Endometrial microvascular endothelial cells (primary cell): Measurements from ENCODE around the gene SYPL1. TPM values are rescaled to one million over a fixed set of nuclear protein-coding genes. Genes with fewer than 3 reads are reported as not detected.

ENCODE experiments used
- in situ Hi-C: cut with HindIII; loops from 2 replicates; pipeline ENCODE4 v1.10.0; 2017; ENCODE audit warnings: low sequenced_read_pairs, low pct_unique_long_range_greater_than_20kb; ENCODE audit errors: inconsistent ontology term
- total RNA-seq: library from RNA; depleted of rRNA; stranded (reverse); fragments of >200 nt; gene quantifications from one replicate; pipeline ENCODE4 v1.2.3, GENCODE V29; 2015; ENCODE audit errors: inconsistent ontology term

SYPL1 gene
- total RNA-seq, 1 donor from 2014 or later, result 92.0 TPM

DNA sequence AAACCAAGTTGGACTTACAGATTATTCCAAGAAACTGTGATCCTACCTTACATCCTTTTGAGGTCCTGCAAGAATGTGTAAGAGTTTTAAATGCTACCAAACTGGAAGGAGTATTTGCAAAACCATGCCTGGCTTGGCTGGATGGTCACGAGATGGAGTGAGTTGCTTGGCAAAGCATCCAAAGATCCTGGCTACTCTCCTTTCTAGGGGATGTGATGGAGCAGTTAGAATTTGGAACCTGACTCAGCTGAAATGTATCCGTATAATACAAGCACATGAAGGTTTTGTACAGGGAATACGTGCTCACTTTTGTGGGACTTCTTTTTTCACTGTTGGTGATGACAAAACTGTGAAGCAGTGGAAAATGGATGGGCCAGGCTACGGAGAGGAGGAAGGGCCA lies 13.3 kb upstream of the SYPL1 start:
- in situ Hi-C loops, result no loop called here

DNA sequence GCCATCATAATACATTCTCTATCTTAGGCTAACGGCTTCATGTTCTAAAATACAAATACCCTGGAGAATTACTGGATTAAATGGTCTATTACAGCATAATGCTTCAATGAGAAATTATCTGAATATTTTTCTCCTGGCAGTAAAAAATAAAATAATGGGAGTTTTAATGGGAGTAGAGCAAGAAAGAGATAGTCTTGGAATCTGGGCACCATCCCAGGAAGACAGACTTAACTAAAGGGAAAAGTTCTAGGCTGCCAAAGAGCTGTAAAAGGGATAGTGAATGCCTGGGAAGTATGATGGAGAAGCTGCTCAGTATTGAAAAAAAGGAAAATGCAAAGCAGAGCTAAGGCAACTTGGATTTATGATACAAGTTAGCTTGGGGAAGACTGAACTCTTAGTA lies 12.1 kb upstream of the SYPL1 start:
- in situ Hi-C loops, result no loop called here

DNA sequence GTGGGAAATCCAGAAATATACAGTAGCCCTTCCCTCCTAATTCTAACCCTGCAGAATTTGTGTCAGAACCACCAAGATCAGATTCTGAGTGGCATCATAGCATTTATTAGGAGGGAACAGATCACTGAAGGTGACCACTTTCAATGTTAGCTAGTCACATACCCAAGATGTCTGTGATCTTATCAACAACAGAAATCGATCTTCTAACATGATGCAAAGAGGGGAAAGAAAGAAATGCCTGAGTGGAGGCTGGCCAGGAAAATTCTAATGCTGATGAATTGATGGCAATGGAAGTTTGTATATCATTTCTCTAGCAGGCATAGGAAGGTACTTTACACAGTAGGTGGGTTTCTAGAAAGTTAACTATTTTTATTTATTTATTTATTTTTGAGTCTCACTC lies 10.6 kb upstream of the SYPL1 start:
- in situ Hi-C loops, result no loop called here

DNA sequence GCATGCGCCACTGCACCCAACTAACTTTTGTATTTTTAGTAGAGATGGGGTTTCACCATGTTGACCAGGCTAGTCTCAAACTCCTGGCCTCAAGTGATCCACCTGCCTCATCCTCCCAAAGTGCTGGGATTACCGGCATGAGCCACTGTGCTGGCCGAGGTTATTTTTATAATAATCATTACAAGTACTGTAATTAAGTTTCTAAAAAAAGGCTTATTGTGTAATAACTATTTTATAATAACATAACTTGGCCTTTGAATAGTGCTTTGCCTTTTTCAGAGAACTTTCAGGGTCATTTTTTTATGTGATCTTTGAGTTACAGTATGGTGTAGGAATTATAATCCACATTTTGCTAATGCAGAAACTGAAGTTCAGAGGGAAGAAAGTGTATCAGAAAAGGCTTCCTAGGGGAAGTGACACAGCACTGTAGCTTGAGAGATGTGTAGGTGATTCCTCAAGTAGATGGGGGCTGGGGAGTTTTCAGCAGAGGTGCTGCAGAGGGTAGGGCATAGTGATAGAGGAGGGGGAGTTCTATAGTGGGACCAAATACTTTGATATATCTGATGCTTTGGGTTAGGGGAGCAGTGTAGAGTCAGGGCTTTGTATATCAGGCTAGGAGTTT lies 9.2 kb upstream of the SYPL1 start:
- in situ Hi-C loops, result no loop called here

DNA sequence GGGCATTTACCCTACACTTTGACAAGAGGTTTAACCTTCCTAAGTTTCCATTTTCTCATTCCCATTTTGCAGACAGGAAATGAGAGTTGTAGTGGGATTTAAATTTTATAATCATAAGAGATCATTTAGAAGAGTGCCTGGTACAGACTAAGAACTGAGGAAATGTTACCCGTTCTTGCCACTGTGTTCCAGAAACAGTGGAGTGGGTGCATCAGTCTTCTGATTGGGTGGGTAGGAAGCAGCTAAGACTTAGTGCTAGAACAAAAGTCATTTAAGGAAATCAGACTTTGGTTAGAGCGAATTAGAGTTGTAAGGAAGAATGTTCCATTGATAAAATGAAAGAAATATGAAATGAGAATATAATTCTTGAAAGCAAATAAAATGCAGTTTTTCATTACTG lies 8.4 kb upstream of the SYPL1 start:
- in situ Hi-C loops, result no loop called here

DNA sequence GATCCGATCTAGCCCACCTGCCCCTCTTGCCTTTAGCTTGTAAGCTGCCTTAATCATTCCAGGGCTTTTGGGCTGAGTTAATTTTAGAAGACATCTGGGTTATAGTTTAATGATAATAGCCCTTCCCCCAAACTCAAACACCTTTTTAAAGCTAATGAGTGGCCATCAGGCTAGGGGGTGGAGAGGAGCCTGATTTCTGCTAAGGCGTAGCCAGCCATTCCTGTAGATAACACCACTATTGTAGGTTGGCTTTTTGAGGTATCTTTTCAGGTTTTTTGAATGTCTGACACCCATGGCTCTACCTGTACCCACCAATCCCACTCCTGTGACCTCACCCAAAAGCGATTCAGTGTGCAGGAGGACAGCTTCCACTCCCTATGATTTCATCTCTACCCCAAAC lies 7.6 kb upstream of the SYPL1 start:
- in situ Hi-C loops, result no loop called here

DNA sequence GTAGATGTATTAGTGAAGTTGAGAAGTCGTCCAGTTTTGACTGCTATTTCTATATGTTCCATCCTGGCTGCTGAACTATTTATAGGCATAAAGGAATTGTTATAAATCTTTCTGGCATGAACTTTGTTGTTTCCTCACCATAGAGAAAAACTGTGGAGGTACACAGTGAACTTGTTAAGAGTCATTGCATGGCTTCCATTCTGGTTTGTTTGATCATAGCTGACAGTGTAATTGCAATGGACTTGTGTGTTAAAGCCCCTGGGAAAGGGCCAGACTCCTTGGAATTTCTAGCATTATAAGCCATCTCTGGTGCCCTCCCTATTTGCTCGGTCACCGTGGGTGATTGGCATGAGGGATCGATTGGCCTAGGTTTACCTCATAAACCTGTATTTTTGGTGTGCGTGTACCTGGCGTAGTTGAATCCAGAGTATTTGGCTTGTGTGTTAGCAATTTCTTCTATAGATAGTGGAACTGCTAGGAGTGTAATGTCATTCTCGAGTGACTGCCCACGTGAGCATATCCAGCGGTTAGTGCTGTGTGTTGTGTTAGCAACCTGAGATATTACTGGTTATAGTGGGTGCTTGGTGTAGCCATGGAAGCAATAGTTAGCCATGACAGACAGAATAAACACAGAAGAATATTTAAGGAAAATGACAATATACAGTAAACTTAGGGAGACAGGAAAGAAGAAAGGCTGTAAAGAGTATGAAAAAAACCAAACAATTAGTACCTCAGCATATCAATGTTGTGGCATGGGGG lies 5.9 kb upstream of the SYPL1 start:
- in situ Hi-C loops, result no loop called here

DNA sequence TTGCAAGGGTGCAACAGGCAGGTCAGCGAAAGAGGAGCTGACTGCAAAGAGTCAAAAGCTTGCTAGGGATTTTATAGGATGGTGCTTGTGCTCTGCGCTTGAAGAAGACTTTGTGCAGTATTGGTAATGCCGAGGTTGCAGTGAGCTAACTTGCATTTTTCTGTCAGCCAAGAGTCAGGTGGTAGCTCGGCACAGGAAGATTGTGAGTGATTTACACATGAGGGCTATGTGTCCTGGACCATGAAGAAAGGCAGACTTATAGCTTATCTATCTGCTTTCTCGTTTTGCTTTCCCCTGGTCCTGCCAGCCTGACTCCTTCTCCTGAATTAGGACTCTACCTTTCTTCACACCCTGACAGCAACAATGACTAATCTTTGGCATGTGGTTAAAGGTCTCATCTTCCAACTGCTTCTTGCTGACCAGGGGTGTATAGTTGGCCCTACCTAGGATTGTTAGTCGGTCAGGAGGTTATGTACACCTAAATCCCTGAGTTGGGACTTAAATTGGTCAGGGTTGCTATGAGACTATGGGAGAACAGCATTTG lies 4.1 kb upstream of the SYPL1 start:
- in situ Hi-C loops, result no loop called here

DNA sequence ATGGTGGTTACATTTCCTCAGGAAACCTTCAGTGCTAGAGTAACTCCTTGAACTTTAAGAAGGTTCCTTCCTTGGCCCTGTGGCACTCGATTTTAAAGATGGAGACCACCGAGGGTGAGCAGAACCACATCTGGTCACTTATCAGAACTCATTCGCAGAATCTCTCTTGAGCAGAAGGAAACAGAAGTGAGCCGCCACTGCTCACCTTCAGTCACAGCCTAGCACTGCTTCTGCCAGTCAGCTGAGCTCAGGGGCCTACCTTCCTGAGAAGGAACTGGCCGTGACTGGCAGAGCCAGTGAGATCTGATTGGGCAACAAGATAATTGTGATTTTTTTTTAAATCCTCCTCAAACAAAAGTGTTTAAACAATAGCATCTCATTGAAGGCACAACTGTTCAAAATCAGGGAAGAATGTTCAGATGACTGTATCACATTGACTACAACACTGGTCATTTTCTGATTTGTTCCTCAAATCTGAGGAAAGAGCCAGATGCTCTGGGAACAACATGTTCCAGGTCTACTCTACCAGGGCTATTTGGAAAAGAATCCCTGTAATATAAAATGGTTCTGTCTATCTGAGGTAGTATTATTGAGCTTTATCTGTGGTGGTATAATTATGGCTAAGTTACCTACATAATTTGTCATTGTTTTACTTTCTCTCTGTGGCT lies 2.7 kb upstream of the SYPL1 start:
- in situ Hi-C loops, result no loop called here

DNA sequence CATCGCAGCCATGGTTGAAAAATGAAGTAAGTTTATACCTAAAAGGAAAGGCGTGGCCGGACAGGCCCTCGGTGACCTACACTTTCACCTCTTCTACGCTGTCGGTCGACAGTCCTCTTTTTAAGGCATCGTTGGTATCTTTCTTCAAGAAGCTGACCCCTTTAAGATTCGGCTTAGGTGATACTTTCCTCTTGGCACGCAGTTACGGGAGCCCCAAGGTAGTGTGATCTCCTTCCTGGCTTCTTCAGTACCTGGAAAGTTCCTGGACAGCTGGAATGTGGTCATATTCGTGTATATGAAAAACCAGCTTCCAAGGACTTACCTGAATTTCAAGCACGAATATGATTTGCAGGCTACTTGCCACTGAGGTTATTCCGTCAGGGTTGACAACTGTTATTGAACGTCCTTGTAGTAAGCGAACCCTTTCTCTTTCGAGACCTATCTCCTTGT lies 885 bp upstream of the SYPL1 start:
- in situ Hi-C loops, result no loop called here

DNA sequence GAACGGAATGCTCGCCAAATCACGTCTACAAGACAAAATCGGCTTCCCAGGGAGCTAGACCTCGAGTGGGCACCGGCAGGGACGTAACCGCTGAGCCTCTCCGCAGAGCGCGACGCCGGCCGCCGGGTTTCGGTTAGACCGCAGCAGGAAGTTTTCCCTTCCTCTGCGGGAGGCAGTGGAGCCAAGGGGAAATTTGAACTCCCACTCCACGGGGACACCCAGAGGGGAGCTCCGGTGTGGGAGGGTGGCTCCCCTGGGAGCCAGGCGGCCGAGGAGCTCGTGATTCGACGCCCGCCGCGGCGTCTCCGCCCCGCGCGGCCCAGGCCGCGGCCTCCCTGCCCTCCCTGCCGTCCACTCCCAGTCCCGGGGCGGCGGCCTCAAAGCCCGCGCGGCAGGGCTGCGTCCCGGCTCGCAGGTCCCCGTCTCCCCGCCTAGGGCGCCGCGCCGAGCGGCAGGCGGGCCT lies 426 bp downstream of the SYPL1 start:
- in situ Hi-C loops, result no loop called here

DNA sequence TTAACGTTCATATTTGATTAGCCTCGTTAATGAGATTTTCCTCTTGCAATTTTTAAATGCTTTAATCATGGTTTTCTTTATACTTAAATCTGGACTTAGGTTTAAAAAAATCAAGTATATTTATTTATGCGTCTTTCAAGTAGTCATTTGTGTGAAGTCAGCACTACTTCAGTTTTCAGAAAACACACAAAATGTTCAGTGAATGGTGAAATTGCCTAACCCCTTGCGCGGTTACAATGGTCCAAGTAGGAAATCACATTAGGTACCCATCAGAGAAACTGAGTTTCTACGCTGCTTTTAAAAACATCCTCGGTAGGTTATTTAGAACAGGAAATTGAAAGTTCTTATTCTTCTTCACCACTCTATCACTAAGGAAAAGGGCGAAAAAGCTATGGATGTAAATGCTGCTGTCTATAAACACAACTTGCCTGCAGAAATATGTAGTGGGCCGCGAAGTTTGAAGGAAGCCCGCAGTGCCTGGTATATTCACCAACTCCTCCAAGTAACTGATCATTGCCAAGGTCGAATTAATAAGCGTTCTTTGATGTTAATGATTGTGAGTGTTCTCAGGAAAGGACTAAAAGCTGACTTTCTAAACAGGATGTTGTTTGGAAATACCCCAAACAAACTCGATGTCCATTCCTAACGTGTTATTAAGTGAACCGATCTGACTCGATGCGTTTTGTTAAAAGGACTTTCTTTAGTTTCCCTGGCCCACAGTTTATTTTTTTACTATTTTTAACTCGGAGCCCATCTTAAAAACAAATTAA lies 1.0 kb downstream of the SYPL1 start:
- in situ Hi-C loops, result no loop called here

DNA sequence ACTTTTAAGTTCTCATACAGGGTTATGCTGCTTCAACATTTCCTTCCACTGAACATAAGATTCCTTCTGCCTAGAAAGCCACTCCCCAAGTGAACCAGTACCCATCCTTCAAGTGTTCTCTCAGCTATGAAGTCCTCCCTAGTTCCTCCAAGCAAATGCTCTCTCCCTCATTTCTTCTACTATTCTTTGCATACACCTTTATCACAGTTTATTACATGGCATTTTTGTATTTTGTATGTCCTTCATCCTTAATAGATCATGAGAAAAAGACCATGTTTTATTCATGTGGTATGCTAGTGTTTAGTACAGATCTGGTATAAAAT lies 1.9 kb downstream of the SYPL1 start:
- in situ Hi-C loops, result no loop called here

DNA sequence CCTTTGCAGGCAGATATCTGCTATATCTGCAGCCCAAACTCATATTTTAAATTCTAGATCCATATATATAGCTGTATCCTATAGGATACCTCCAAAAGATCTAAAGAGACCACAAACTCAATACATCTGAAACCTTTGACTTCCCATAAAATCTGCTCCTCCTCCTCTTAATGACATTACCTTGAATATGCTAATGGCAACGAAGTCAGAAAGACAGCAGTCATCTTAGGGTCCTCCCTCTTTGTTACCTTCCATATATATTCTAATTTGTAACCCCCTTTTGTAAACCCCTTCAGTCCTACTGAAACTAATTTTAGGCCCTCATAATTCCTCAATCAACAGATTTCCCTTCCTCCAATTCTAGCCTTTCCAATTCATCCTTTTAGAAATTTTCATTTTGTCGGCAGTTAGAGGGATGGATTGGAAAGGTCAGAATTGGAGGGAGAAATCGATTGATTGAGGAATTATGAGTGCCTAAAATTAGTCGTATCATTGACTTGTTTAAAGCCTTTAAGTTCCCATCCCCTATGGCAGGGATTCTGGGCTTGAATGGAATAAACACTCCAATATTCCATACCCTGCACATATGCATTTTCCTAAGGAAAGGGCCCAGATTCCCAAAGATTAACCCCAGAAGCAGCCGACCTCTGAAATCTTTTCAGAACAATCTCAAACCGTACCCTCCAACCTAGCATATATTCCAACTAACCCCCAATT lies 2.4 kb downstream of the SYPL1 start:
- in situ Hi-C loops, result no loop called here

DNA sequence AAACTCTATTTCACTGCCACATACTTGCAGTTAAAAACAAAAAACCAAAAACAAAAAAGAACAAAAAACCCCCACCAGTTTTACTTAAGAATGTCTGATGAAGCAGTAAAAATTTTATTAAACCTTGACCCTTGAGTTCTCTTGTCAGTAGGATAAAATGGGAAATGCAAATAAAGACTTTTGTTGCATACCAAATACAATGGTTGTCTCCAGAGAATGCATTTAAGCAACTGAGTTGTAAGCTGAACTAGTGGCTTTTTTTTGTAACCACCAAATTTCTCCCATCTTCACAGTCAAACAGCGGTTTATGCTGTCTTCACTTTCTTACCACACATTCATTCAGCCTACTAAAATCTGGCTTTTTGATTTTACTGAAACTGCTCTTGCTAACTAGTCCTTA lies 3.1 kb downstream of the SYPL1 start:
- in situ Hi-C loops, result no loop called here

DNA sequence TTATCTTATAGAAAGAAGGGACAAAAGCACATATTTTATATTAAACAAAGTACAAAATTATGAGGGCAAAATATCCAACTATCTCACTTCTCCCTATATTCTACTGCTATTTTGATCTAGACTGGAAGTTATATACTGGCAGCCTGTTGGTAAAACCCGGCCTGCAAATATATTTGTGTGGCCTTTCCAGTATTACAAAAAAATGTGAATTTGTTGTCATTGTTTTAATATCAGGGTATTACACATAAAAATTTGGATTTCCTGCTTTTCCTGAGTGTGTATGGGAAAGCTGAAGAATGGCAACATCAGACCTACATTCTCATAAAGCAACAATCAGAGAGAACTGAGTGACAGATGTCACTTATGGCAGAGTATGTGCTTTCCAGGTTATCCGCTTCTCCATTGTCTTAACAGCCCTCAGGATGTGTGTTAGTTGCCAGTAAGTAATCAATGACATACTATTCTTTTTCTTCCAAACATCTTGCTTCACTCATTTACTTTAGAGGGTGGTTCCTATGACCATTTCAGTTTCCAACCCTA lies 7.3 kb downstream of the SYPL1 start:
- in situ Hi-C loops, result no loop called here

DNA sequence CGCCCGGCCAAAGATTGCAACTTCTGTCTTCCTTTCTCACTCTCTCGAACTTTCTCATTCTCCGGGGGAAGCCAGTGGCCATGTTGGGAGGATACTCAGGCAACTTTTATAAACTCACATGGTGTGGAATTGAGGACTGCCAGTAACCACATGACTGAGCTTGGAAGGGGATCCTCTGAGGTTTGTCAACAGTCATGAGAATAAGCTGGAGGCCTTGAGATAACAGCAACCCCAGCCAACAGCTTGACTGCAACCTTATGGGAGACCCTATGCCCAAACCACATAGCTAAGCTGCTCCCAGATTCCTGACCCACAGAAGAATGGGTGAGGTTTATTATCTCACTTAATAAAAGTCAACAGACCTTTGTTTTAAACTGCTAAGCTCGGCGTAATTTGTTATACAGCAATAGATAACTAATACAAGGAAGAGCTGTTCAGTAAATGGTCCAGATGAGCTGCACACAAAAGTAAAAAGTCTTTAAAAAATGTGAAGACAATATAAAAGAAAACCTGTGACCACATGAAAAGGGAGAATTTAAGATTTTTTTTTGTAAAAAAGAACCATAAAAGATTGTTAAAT lies 9.6 kb downstream of the SYPL1 start:
- in situ Hi-C loops, result no loop called here

DNA sequence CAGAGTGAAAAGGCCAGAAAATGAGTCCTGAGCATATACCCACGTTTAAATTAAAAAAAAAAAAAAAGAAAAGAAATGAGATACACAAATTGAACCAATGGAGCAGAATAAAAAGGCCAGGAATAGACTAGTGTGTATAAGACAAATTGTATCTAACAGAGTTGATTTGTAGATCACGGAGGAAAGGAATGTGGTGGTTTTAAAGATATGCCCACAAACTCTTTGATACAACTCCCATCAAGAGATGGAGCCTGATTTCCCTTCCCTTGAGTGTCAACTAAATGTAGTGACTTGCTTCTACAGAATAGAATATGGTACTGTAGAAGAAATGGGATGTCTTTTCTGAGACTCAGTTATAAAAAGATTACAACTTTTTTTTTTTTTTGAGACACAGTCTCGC lies 10.4 kb downstream of the SYPL1 start:
- in situ Hi-C loops, result no loop called here
